ENCODE measurements around the gene INSIG1.

GRCh38 chr7:155258226-155258560 lies 39.5 kb upstream of the INSIG1 start:
- TF ChIP-seq ZNF281 (CRISPR knock-in tag; IDR thresholded peaks at IDR 0.05): no peak
- TF ChIP-seq CTCF (IDR thresholded peaks at IDR 0.05): no peak
- no peak for TF ChIP-seq CDX4 (CRISPR knock-in tag; IDR thresholded peaks at IDR 0.05; ENCODE audit: borderline replicate concordance)
- no peak for TF ChIP-seq SP1 (CRISPR knock-in tag; conservative IDR thresholded peaks at IDR 0.05)
- TF ChIP-seq USF2 (CRISPR knock-in tag; IDR thresholded peaks at IDR 0.05): no peak
- TF ChIP-seq NR1H2 (CRISPR knock-in tag; IDR thresholded peaks at IDR 0.05): no peak
- no peak for TF ChIP-seq MYBL2 (CRISPR knock-in tag; IDR thresholded peaks at IDR 0.05)
- no peak for TF ChIP-seq HMGXB4 (CRISPR knock-in tag; IDR thresholded peaks at IDR 0.05)

Measured in WTC11 (cell line).